Testis (tissue), 2 donors: Measurements from ENCODE around the gene ETV5.

Experiments
- CTCF ChIP-seq, 3 experiments: fragments of 450-650 bp in 2 of 3; fragments of 200-600 bp in 1 of 3; sonication (generic) in 1 of 3; IDR thresholded peaks; one replicate each; pipeline ENCODE4 v1.5.1; 2016 to 2019; ENCODE audit warnings: antibody characterized with exemption in 3 of 3, mild to moderate bottlenecking in 2 of 3, moderate library complexity in 1 of 3
- POLR2A ChIP-seq: fragments of 450-650 bp; IDR thresholded peaks from one replicate; pipeline ENCODE4 v1.6.1; 2017; ENCODE audit warnings: antibody characterized with exemption, mild to moderate bottlenecking, moderate library complexity

GRCh38 chr3:186097663-186098451, 11.0 kb downstream of the ETV5 start:
- TF ChIP-seq CTCF (IDR thresholded peaks at IDR 0.05) (no peak), POLR2A (no peak)
